GM18870 (cell line): Measurements from ENCODE around the gene SLC7A8.

Experiments
- ATAC-seq: cut with Tn5 transposase; IDR thresholded peaks from one replicate; pipeline ENCODE4 v1.9.1; 2021; ENCODE audit warnings: moderate library complexity; ENCODE audit not compliant: unreplicated experiment

SLC7A8 gene

DNA sequence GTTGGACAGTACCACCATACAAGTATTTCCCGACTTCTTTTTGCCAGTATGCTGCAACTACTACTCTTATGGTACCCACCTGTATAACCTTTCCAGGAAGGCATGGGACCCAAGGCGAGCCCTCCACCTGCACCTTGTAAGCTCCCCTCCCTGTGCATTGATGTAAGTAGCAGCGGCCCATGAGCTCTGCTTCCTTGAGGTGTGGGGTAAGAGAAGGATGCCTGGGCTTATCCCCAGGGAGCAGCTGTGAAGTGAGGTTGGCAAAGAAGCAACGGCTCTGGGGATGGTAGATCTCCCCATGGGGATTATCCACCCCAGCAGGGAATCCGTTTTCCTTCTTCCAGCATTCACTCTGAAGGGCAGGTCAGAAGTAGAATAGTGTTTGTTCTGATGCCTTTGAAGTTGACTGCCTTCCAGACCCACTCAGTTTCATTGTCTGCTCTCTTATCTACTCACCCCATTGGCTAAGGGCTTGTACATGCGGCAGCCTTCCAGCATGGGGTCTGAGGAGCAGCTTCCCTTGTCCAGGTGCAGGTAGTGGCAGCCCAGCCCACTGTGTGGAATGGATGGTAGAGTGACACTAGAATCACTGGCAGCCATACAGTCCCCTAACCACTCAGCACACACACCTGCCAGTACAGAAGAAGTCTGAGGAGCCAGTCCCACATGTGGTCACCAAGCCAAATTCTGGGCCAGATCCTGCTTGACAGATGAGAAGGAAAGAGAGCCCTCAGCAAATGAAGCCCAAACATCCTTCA, 82.1 kb downstream of the SLC7A8 start:
- ATAC-seq = no peak

DNA sequence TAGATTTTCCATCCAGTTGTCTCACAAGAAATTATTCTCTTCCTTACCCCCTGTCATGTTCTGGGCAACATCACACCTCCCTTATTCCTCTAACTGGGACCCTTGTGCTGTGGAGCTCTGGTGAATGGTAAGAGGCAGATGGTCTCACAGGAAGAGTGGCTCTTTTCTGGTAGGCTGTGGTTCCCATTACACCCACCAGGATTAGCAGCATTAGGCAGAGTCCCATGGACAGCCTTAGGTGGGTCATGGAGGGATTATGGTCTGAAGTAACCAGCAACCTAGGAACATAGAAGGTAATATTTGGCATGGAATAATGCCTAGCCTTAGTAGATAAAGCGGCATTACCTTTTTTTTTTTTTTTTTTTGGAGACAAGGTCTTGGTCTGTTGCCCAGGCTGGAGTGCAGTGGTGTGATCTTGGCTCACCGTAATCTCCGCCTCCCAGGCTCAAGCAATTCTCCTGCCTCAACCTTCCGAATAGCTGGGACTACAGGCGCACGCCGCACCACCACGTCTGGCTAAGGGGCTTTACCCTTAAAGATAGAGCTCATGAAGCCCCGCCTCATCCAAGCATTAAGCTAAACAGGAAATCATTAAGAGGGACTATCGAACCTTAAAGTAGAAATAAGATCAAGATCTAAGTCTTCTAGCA, 84.1 kb downstream of the SLC7A8 start:
- ATAC-seq = no peak

DNA sequence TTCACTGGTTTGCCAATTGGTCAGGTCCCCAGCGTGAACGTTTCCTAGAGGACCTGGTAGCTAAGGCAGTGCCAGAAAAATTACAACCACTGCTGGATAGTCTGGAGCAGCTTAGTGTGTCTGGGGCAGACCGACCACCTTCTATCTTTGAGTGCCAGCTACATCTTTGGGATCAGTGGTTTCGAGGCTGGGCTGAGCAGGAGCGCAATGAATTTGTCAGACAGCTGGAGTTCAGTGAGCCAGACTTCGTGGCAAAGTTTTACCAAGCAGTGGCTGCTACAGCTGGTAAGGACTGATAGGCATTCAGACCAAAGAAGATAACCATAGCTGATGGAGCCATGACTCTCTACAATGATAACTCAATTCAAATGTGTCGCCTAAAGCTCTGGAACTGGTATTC, 85.7 kb downstream of the SLC7A8 start:
- no peak for ATAC-seq

GRCh38 chr14:23095196-23096108, 88.0 kb downstream of the SLC7A8 start, which contains the start of gene C14orf119:
Gene C14orf119 (plus strand): TSS chr14:23095505. CDS start chr14:23097659, 2,154 bp downstream.
- ATAC-seq = peak; percentile 96

- peak; percentile 13 for ATAC-seq
Observed at GRCh38 chr14:23094666-23095195, 88.7 kb downstream of the SLC7A8 start, which contains the start of gene ACIN1. Gene ACIN1 (minus strand): TSS chr14:23095136. CDS start chr14:23095112, 24 bp downstream.

DNA sequence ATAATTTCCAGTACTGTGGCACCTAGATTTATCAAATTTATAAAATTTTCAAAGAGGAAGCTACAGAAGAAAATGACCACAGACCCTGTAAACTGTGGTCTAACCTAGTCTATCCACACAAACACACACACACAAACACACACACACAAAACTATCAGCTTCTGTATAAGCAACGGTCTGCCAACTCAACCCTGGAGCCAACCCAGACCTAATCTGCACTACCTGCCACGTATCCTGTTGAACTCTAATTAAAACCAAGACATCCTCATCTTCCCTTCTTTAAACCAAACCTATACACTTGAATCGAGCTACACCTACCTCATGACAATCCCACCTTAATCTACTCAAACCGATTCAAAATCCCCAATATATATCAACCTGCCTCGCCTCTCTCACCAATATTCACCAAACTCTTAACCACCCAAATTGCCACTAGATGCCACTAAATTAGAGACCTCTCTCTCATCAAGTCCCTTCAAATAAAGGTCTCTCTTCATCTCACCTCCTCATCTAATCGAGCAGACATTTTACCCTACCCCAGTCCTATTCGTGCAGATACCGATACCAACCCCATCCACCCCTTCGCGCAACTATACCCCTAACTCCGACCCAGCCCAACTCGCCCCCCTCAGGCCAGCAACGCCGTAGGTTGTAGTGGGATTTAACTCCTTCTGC, 89.3 kb downstream of the SLC7A8 start:
- peak; percentile 12 for ATAC-seq

GRCh38 chr14:23093526-23093925, 89.9 kb downstream of the SLC7A8 start:
- no peak for ATAC-seq

GRCh38 chr14:23093104-23093503, 90.4 kb downstream of the SLC7A8 start:
- ATAC-seq = no peak

DNA sequence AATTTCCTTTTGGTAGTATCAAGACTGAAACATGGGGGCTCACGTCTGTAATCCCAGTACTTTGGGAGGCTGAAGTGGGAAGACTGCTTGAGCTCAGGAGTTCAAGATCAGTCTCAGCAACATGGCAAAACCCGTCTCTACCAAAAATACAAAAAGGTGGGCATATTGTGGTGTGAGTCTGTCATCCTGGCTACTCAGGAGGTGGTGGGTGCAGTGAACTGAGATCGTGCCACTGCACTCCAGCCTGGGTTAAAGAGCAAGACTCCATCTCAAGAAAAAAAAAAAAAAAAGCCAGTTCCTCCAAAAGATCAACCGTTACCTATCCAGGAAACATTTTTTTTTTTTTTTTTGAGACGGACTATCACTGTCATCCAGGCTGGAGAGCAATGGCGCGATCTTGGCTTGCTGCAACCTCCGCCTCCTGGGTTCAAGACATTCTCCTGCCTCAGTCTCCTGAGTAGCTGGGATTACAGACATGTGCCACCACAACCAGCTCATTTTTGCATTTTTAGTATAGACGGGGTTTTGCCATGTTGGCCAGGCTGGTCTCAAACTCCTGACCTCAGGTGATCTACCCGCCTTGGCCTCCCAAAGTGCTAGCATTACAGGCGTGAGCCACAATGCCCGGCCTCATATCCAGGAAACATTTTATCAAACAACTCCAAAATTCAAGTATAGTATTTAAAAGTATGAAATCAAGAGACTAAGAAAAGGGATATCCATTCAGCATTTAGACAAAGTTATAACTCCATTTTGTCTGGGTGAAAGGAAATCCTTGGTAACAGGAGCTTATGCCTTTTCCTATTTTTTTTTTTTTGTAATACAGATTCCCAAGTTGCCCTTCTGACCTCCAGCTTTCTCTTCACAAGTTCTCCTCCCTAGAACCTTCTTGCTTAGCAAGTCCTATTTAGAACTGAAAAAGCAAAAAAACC, 91.9 kb downstream of the SLC7A8 start:
- no peak for ATAC-seq

DNA sequence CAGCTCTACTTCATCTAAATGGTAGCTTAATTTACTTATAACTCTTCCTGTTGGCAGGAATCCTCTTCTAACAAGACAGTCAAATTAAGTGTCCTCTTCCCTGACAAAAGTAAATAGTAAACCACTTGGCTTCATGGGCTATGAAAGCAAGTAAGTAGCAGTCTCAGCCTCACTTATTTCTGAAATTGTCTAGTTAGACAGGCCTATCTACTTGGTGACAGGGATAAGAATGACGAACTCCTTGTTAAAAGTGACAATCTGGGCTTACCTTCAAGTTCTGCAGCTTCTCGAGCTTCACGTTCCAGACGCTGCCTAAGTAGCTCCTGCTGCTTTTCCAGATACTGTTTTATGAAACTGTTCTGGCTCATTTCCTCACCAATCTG, 93.2 kb downstream of the SLC7A8 start:
- no peak for ATAC-seq

- no peak for ATAC-seq
Observed at GRCh38 chr14:23089498-23090253, 93.8 kb downstream of the SLC7A8 start.

- ATAC-seq = no peak
Observed at GRCh38 chr14:23086565-23086964, 96.9 kb downstream of the SLC7A8 start.

DNA sequence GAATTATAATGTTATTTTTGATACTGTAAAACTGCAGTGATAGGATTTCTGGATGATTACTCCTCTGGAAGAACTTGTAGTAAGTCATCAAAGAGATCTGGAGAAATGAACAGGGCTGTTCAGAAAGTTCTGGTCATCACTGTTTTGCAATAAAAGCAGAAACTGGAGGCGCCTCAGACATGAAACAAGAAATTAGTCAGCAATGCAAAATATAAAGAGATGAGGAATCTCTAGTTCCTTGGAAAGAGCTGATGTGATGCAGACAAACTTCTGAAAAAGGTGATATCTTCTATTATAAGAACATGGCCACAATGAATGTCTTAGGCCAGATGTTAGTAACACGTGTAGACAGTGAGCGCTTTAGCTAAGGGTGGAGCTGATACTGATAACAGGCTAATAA, 98.0 kb downstream of the SLC7A8 start:
- no peak for ATAC-seq

DNA sequence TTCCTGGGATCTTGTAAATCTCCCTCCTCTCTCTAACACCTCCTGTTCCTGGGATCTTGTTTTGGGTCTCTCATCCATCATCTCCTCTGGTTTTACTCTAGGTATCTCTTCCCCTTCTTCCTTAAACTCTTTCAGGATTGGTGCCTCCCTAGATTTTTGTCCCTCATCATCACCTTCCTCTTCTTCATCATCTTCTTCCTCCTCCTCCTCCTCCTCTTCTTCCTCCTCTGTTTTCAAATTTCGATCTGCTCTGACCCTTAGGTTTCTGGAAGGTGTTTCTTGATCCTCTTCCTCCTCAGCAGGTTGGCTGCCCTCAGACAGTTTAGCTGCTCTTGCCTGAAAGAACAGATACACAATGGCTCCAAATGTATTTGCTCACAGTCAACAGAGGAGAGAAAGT, 103.0 kb downstream of the SLC7A8 start:
- no peak for ATAC-seq

- ATAC-seq = no peak
Observed at GRCh38 chr14:23079716-23080115, 103.7 kb downstream of the SLC7A8 start.

GRCh38 chr14:23078692-23079116, 104.8 kb downstream of the SLC7A8 start:
- ATAC-seq = no peak

GRCh38 chr14:23077962-23078361, 105.5 kb downstream of the SLC7A8 start:
- ATAC-seq = no peak

DNA sequence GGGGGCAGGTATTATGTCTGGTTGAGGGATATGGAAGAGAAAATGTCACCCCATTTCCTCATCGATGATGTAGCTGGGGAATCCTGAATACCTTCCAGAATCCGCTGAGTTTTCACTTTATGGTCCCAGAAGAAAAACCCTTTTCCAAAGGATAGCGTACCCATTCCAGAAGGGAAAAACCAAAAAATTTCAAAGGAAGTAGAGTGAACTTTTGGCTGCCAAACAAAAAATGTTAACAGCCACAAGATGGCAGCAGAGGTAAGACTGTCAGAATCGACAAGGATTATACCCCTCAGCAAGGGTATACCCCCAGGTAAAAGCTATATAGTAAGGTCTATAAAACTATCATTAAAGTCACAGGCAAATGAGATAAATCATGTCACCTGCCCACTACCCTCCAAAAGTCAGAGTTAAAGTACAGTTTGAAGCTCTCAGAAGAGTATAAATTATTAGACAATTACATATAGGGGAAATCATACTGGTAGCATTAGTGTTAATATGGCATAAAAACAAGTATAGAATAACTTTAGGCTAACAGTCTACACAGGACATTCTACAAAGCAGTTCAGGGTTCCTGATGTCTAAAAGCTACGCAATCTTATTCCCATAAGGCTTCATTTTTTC, 106.6 kb downstream of the SLC7A8 start:
- ATAC-seq = no peak
